Endothelial cell (in vitro differentiated cells): ENCODE data around the gene PTPRN2. TPM values are rescaled to one million over a fixed set of nuclear protein-coding genes. Genes with fewer than 3 reads are reported as not detected.
A peak's percentile ranks its signal among the peaks of the same experiment; 100 is the strongest.

Source experiments
- DNase-seq: peaks from one replicate; pipeline ENCODE4 v3.0.0; 2021; ENCODE audit warnings: low spot score
- H3K27ac Mint-ChIP-seq: one replicate; pipeline ENCODE4 v1.8.0; 2021; ENCODE audit warnings: mixed read lengths, inconsistent platforms; ENCODE audit not compliant: unreplicated experiment
- H3K27me3 Mint-ChIP-seq: one replicate; pipeline ENCODE4 v1.8.0; 2021; ENCODE audit warnings: mild to moderate bottlenecking, moderate library complexity, mixed read lengths, inconsistent platforms; ENCODE audit not compliant: unreplicated experiment
- H3K36me3 Mint-ChIP-seq: one replicate; pipeline ENCODE4 v1.8.0; 2021; ENCODE audit warnings: mild to moderate bottlenecking, low read depth, mixed read lengths, inconsistent platforms; ENCODE audit not compliant: unreplicated experiment
- H3K4me1 Mint-ChIP-seq: one replicate; pipeline ENCODE4 v1.8.0; 2021; ENCODE audit warnings: mild to moderate bottlenecking, mixed read lengths, inconsistent platforms; ENCODE audit not compliant: unreplicated experiment
- H3K4me3 Mint-ChIP-seq: one replicate; pipeline ENCODE4 v1.8.0; 2021; ENCODE audit warnings: mild to moderate bottlenecking, mixed read lengths, inconsistent platforms; ENCODE audit not compliant: unreplicated experiment
- H3K9me3 Mint-ChIP-seq: one replicate; pipeline ENCODE4 v1.8.0; 2021; ENCODE audit warnings: mixed read lengths, inconsistent platforms; ENCODE audit not compliant: unreplicated experiment
- CTCF ChIP-seq: fragments of 200-600 bp; sonication (generic); IDR thresholded peaks from one replicate; pipeline ENCODE4 v1.5.0; 2021; ENCODE audit warnings: antibody characterized with exemption; ENCODE audit not compliant: unreplicated experiment
- total RNA-seq: library from RNA; stranded (reverse); fragmentation: NEBNext Ultra II Directional; extraction: Animal tissue kit (Norgen Biotek cat#: 25700); gene quantifications from one replicate; pipeline ENCODE4 v1.2.1, GENCODE V29; 2021; ENCODE audit not compliant: unreplicated experiment

PTPRN2 gene
- total RNA-seq, 1 donor from 2014 or later: 0.18 TPM

GRCh38 chr7:158317238-158318205 lies 270.1 kb downstream of the PTPRN2 start:
- H3K27me3 Mint-ChIP-seq: peaks cover 19% of the 10 kb centered on the region
- no peaks in the 10 kb centered on the region for H3K4me1 Mint-ChIP-seq

DNA sequence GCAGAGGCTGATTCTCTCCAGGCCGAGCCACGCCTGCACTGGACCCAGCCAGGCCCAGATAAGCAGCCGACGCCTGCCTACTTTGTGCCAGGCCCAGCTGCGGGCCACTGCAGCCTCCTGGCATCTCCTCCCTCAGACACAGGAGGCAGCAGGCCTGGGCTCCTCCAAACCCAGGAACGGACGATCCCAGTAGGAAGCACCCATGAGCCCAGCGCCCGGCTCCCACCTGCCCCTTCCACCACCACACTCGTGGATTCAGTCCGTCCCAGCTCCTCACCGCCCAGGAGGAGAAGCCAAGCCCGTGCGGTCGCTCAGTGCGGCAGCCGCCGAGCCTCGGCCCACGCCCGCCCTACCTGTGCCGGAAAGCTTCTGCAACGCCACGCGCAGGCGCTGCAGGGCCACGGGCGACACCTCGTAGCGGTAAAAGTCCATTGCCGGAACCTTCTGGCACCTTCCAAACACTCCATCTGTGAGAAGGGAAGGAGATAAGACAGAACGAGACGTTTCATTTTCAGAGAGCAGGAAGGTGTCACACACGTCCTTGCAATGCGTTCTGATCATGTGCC lies 271.1 kb downstream of the PTPRN2 start:
- H3K27ac Mint-ChIP-seq: no peak overlapping the region
- H3K36me3 Mint-ChIP-seq: peaks cover 27% of the 10 kb centered on the region
- peaks cover 49% of the 10 kb centered on the region for H3K9me3 Mint-ChIP-seq
- TF ChIP-seq CTCF: no peak
- peaks cover 28% of the 10 kb centered on the region for H3K27me3 Mint-ChIP-seq
- DNase-seq: no peak
- H3K4me3 Mint-ChIP-seq: no peak overlapping the region
- H3K4me1 Mint-ChIP-seq: no peaks in the 10 kb centered on the region

More at GRCh38 chr7:158317238-158318205, 270.1 kb downstream of the PTPRN2 start:
- no peak for DNase-seq
- H3K27ac Mint-ChIP-seq: no peak overlapping the region
- no peak for TF ChIP-seq CTCF
- H3K9me3 Mint-ChIP-seq: peaks cover 47% of the 10 kb centered on the region
- no peak overlapping the region for H3K4me3 Mint-ChIP-seq
- peaks cover 18% of the 10 kb centered on the region for H3K36me3 Mint-ChIP-seq

DNA sequence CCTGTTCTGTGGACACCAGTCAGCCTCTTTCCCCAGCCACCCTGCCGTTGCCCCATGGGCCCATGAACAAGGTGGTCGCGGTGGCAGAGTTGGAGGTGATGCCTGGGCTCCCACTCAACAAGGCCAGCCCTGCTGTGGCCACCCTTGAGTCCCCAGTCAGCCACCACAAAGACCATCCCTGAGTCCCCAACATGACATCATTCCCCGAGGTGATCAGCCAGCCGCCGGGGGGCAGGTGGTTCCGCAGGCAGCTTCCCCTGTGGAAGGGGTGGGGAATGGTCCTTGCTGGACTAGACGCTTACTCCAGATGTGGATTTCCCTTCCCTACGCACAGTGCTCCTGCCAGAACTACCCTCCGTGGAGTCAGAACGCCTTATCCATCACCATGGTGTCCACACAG lies 271.7 kb downstream of the PTPRN2 start:
- no peak overlapping the region for H3K4me3 Mint-ChIP-seq
- H3K36me3 Mint-ChIP-seq: peaks cover 27% of the 10 kb centered on the region
- peaks cover 28% of the 10 kb centered on the region for H3K27me3 Mint-ChIP-seq
- peaks cover 52% of the 10 kb centered on the region for H3K9me3 Mint-ChIP-seq
- H3K27ac Mint-ChIP-seq: peak overlapping the region; percentile 31
- no peaks in the 10 kb centered on the region for H3K4me1 Mint-ChIP-seq
- TF ChIP-seq CTCF: no peak
- no peak for DNase-seq

DNA sequence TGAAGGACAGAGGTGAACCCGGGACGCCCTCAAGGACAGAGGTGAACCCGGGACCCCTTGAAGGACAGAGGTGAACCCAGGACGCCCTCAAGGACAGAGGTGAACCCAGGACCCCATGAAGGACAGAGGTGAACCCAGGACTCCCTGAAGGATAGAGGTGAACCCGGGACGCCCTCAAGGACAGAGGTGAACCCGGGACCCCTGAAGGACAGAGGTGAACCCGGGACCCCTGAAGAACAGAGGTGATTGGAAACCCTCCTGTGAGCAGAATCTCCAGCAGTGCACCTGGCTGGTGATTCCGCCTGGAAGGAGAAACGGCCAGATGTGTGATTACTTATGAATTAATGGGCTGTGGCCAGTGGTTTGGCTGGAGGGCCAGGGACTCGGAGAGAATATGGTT lies 272.3 kb downstream of the PTPRN2 start:
- no peak for DNase-seq
- H3K36me3 Mint-ChIP-seq: peaks cover 27% of the 10 kb centered on the region
- H3K4me3 Mint-ChIP-seq: no peak overlapping the region
- peaks cover 47% of the 10 kb centered on the region for H3K9me3 Mint-ChIP-seq
- H3K4me1 Mint-ChIP-seq: no peaks in the 10 kb centered on the region
- H3K27me3 Mint-ChIP-seq: peaks cover 23% of the 10 kb centered on the region
- H3K27ac Mint-ChIP-seq: peak overlapping the region; percentile 31
- no peak for TF ChIP-seq CTCF

- DNase-seq: no peak
These were observed 273.2 kb downstream of the PTPRN2 start for GRCh38 chr7:158314394-158314793.

More at GRCh38 chr7:158314394-158314793, 273.2 kb downstream of the PTPRN2 start:
- peaks cover 52% of the 10 kb centered on the region for H3K9me3 Mint-ChIP-seq
- H3K36me3 Mint-ChIP-seq: peaks cover 36% of the 10 kb centered on the region
- H3K4me1 Mint-ChIP-seq: no peaks in the 10 kb centered on the region
- peaks cover 28% of the 10 kb centered on the region for H3K27me3 Mint-ChIP-seq
- no peak overlapping the region for H3K27ac Mint-ChIP-seq
- TF ChIP-seq CTCF: no peak
- H3K4me3 Mint-ChIP-seq: no peak overlapping the region
